ES-I3 (cell line): ENCODE results near the gene PARD3.

Source experiments
- H3K36me3 ChIP-seq: 2 replicates; pipeline ENCODE4 v1.6.1; 2013; ENCODE audit warnings: mild to moderate bottlenecking, low read length, control low read depth, moderate library complexity; ENCODE audit not compliant: insufficient read depth
- H3K4me1 ChIP-seq: 2 replicates; pipeline ENCODE4 v1.6.1; 2013; ENCODE audit warnings: mild to moderate bottlenecking, control low read depth, low read length; ENCODE audit not compliant: insufficient read depth
- H3K9ac ChIP-seq: 2 replicates; pipeline ENCODE4 v1.6.1; 2013; ENCODE audit warnings: low read depth, mild to moderate bottlenecking, low read length, moderate library complexity
- H3K9me3 ChIP-seq: 2 replicates; pipeline ENCODE4 v1.6.1; 2013; ENCODE audit warnings: mild to moderate bottlenecking, low read length, moderate library complexity; ENCODE audit not compliant: control insufficient read depth, insufficient read depth

The PARD3 gene

GRCh38 chr10:34423673-34424625 is 391.1 kb downstream of the PARD3 start:
- Histone ChIP-seq H3K4me1 (peaks cover 41% of the 10 kb centered on the region), H3K9me3 (no peaks in the 10 kb centered on the region), H3K36me3 (no peaks in the 10 kb centered on the region), H3K9ac (no peak overlapping the region)

GRCh38 chr10:34420795-34421194 is 394.3 kb downstream of the PARD3 start:
- Histone ChIP-seq H3K36me3 (no peaks in the 10 kb centered on the region), H3K9me3 (no peaks in the 10 kb centered on the region), H3K4me1 (peaks cover 28% of the 10 kb centered on the region), H3K9ac (no peak overlapping the region)

GRCh38 chr10:34420273-34420672 is 394.8 kb downstream of the PARD3 start:
- Histone ChIP-seq H3K9ac (no peak overlapping the region), H3K9me3 (no peaks in the 10 kb centered on the region), H3K36me3 (no peaks in the 10 kb centered on the region), H3K4me1 (peaks cover 23% of the 10 kb centered on the region)

GRCh38 chr10:34415039-34415438 is 400.1 kb downstream of the PARD3 start:
- Histone ChIP-seq H3K36me3 (no peaks in the 10 kb centered on the region), H3K9ac (no peak overlapping the region), H3K4me1 (peaks cover 25% of the 10 kb centered on the region)

GRCh38 chr10:34413756-34414587 is 401.1 kb downstream of the PARD3 start:
- Histone ChIP-seq H3K9ac (no peak overlapping the region), H3K36me3 (no peaks in the 10 kb centered on the region), H3K9me3 (no peaks in the 10 kb centered on the region), H3K4me1 (peaks cover 25% of the 10 kb centered on the region)

More at GRCh38 chr10:34415039-34415438, 400.1 kb downstream of the PARD3 start:
- no peaks in the 10 kb centered on the region for H3K9me3 ChIP-seq

GRCh38 chr10:34413214-34413613 is 401.9 kb downstream of the PARD3 start:
- Histone ChIP-seq H3K9ac (no peak overlapping the region), H3K9me3 (no peaks in the 10 kb centered on the region), H3K4me1 (peaks cover 25% of the 10 kb centered on the region), H3K36me3 (no peaks in the 10 kb centered on the region)

- H3K9ac ChIP-seq = no peak overlapping the region
- peaks cover 13% of the 10 kb centered on the region; the same call in 1 of the 2 replicates for H3K4me1 ChIP-seq
- H3K9me3 ChIP-seq = no peaks in the 10 kb centered on the region
- H3K36me3 ChIP-seq = no peaks in the 10 kb centered on the region
These were observed 406.1 kb downstream of the PARD3 start for GRCh38 chr10:34408956-34409355.

- peaks cover 12% of the 10 kb centered on the region; the same call in 1 of the 2 replicates for H3K4me1 ChIP-seq
These were observed 406.7 kb downstream of the PARD3 start for GRCh38 chr10:34408381-34408780.

GRCh38 chr10:34407324-34407805 is 407.7 kb downstream of the PARD3 start:
- Histone ChIP-seq H3K4me1 (peaks cover 5% of the 10 kb centered on the region; the same call in 1 of the 2 replicates), H3K9me3 (no peaks in the 10 kb centered on the region), H3K9ac (no peak overlapping the region), H3K36me3 (no peaks in the 10 kb centered on the region)

More at GRCh38 chr10:34408381-34408780, 406.7 kb downstream of the PARD3 start:
- H3K9ac ChIP-seq = no peak overlapping the region
- no peaks in the 10 kb centered on the region for H3K9me3 ChIP-seq
- no peaks in the 10 kb centered on the region for H3K36me3 ChIP-seq

GRCh38 chr10:34406463-34407323 is 408.4 kb downstream of the PARD3 start:
- no peaks in the 10 kb centered on the region for H3K36me3 ChIP-seq
- no peaks in the 10 kb centered on the region for H3K9me3 ChIP-seq
- peaks cover 4% of the 10 kb centered on the region; the same call in 1 of the 2 replicates for H3K4me1 ChIP-seq
- no peak overlapping the region for H3K9ac ChIP-seq

GRCh38 chr10:34405611-34406462 is 409.3 kb downstream of the PARD3 start:
- Histone ChIP-seq H3K9ac (no peak overlapping the region), H3K9me3 (no peaks in the 10 kb centered on the region), H3K36me3 (no peaks in the 10 kb centered on the region), H3K4me1 (no peaks in the 10 kb centered on the region)

- Histone ChIP-seq H3K9me3 (no peaks in the 10 kb centered on the region), H3K9ac (no peak overlapping the region), H3K4me1 (no peaks in the 10 kb centered on the region), H3K36me3 (no peaks in the 10 kb centered on the region)
These were observed 411.6 kb downstream of the PARD3 start for GRCh38 chr10:34403512-34403911.

- Histone ChIP-seq H3K9me3 (no peaks in the 10 kb centered on the region), H3K4me1 (no peaks in the 10 kb centered on the region), H3K9ac (no peak overlapping the region), H3K36me3 (no peaks in the 10 kb centered on the region)
These were observed 415.0 kb downstream of the PARD3 start for GRCh38 chr10:34400075-34400474.
